Glomerular visceral epithelial cell (primary cell): Measurements from ENCODE around the gene TRIM8.

ENCODE experiments used
- DNase-seq: peaks from one replicate; pipeline ENCODE4 v3.0.0-alpha.2; 2016; ENCODE audit errors: extremely low spot score

TRIM8 gene

GRCh38 chr10:102701796-102702195 lies 57.5 kb downstream of the TRIM8 start:
- no peak for DNase-seq

DNA sequence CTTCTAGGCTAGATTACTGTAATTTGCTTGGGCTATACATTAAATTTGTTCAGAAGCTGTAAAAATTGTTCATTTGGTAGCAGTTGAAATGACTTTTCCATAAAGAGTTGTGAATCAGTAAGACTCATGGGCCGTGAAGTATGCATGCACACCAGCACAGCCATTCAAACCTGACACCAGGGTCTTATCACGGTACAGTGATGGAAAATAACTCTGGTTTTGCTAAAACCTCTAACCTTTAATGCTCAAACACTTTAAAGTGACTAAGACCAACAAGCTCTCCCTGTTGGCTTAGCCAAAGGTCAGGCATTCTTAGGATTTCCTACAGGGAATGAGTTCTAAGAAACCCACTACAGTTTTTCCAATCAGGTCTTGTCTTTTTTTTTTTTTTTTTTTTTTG lies 58.5 kb downstream of the TRIM8 start:
- DNase-seq = peak; percentile 61

DNA sequence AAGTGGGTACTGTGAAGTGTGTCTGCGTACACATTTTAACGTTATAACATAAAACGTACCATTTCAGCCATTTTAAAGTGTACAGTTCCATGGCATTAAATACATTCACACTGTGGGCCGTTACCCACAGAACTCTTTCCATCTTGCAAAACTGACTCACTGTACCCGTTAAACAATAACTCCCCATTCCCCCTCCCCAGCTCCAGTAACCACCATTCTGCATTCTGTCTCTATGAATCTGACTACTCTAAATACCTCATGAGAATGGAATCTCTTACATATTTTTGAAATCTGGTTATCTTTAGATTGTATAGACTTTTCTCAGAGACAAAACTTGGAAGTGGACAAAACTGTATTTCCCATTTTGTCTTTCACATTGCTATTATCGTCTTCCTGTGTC lies 60.6 kb downstream of the TRIM8 start:
- peak; percentile 90 for DNase-seq

- no peak for DNase-seq
Observed at GRCh38 chr10:102705531-102705930, 61.3 kb downstream of the TRIM8 start.
